Measurements from ENCODE around the gene ABCA8. TPM values are rescaled to one million over a fixed set of nuclear protein-coding genes. Genes with fewer than 3 reads are reported as not detected.

Gene ABCA8
- polyA plus RNA-seq, 4 donors: 1.2 to 3.8 (median 1.4) TPM

- DNase-seq (ENCODE audit: low read depth in 4 of 4, low spot score in 3 of 4): no peak
Observed at GRCh38 chr17:68870976-68871375, 84.2 kb downstream of the ABCA8 start.

GRCh38 chr17:68870161-68870826 is 84.9 kb downstream of the ABCA8 start:
- DNase-seq (ENCODE audit: low read depth in 4 of 4, low spot score in 3 of 4): no peak

- DNase-seq (ENCODE audit: low read depth in 4 of 4, low spot score in 3 of 4): no peak
Observed at GRCh38 chr17:68868708-68869107, 86.5 kb downstream of the ABCA8 start.

GRCh38 chr17:68867759-68868516 is 87.3 kb downstream of the ABCA8 start:
- no peak for DNase-seq (ENCODE audit: low read depth in 4 of 4, low spot score in 3 of 4)

- DNase-seq (ENCODE audit: low read depth in 4 of 4, low spot score in 3 of 4): no peak
Observed at GRCh38 chr17:68865584-68865983, 89.6 kb downstream of the ABCA8 start.

GRCh38 chr17:68863091-68863652 is 92.0 kb downstream of the ABCA8 start:
- DNase-seq (ENCODE audit: low read depth in 4 of 4, low spot score in 3 of 4): no peak

DNA sequence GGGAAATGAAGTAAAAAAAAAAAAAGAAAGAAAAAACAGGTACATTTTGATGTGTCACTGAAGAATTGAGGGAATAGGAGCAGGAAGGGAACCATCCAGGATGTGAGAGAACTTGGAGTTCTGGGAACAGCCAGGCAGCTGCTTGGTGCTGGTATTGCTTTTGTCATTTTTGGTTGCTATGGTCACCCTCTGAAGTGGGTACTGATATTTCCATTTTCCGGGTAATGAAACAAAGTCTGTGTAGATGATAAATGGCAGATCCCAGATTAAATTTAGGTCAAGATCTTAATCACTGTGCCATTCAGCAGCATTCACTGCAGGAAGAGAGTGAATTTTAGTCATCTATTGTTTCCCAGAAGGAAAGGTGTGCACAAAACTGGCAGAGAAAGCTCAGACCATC is 93.6 kb downstream of the ABCA8 start:
- no peak for DNase-seq (ENCODE audit: low read depth in 4 of 4, low spot score in 3 of 4)

- DNase-seq (ENCODE audit: low read depth in 4 of 4, low spot score in 3 of 4): no peak
Observed at GRCh38 chr17:68860941-68861340, 94.3 kb downstream of the ABCA8 start.

GRCh38 chr17:68854452-68854851 is 100.7 kb downstream of the ABCA8 start:
- no peak for DNase-seq (ENCODE audit: low read depth in 4 of 4, low spot score in 3 of 4)

DNA sequence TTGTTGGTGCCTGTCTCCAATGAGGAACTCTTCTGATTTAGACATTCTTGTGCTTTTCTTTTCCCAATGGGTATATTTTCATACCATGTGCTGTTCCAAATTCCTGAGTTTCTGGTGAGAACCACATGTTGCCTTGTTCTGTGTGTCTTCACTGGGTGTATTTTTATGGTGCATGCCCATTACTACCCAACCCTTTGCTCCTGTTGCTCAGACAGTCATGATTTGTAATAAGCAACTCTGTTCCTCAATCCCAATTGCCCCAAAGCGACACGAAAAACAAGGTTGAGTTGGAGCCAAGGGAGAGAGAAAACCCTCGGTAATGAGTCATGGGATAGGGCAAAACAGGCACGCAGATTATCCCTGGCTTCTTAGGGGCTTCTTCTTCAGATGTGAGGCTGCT is 101.8 kb downstream of the ABCA8 start:
- DNase-seq (ENCODE audit: low read depth in 4 of 4, low spot score in 3 of 4): no peak

DNA sequence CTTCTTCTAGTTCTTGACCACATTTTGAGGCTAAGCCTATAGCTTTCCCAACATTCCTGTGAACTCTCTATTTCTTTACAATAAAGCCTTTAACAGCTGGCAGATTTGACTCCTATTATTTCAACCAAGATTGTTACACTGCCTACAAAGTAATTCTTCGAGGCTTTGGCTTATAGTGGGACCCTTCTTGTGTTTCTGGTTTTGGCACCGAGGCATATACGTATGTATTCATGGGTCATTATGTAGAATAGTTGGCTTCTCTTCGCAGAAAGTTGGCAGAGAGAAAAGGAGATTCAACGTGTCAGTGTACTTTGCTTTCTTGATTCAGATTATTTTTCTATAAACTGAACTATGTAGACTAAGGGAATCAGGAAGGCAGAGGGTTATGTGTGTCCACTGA is 102.2 kb downstream of the ABCA8 start:
- no peak for DNase-seq (ENCODE audit: low read depth in 4 of 4, low spot score in 3 of 4)

GRCh38 chr17:68851890-68852289 is 103.3 kb downstream of the ABCA8 start:
- DNase-seq (ENCODE audit: low read depth in 4 of 4, low spot score in 3 of 4): no peak

DNA sequence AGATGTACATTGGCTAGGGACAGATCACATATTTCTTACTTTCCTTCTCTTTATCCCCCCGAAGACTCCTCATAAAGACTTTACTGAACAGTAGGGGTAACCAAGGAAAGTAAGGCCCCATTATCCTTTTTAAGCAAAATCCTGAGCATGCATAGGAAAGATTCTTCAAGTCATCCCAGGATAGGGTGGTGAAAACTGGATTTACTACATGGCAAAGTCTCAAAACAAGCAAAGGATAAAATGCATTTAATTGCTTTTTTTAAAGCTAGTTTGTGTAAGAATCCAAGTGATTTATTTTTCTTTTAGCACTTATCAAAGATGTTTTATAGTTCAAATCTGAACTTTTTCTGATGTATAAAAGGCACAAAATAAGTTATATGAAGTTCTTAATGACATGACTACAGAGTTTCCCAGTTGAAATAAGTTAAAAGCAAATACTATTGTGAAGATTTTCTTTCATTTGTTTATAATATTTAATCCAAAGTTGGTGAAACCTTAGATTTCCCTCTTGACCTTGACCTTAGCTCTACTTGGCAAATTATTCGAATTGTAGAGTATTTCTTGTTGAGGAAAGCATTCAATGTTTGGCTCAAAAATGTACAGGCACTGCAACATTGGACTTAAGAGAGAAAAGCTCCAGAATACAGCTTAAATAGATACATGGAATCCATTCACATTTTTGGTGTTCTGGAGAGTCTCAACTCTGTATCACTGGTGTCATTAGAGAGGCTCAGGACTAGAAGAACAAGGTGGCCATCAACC is 104.3 kb downstream of the ABCA8 start:
- DNase-seq (ENCODE audit: low read depth in 4 of 4, low spot score in 3 of 4): peak in 2 of 4 donors; percentile 24 to 29

- no peak for DNase-seq (ENCODE audit: low read depth in 4 of 4, low spot score in 3 of 4)
Observed at GRCh38 chr17:68849673-68850610, 105.2 kb downstream of the ABCA8 start.

GRCh38 chr17:68847711-68848110 is 107.5 kb downstream of the ABCA8 start:
- no peak for DNase-seq (ENCODE audit: low read depth in 4 of 4, low spot score in 3 of 4)

DNA sequence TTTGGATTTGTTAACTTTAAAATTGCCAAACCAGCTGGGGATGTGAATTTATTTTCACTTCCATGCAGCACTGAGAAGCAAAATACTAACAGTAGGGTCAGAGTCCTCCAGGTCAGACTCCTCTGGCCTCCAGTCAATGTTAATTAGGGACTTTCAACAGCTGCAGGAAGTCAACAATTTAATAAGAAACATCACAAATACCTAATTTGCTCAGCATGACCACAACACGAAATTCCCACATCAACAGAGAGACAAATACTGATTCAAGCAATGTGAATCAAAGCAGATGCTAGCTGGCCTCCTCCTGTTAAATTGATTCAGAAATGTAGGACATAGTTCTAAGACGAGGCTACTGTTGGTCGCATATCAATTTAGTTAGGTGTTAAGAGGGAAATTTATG is 111.7 kb downstream of the ABCA8 start:
- DNase-seq (ENCODE audit: low read depth in 4 of 4, low spot score in 3 of 4): no peak

- no peak for DNase-seq (ENCODE audit: low read depth in 4 of 4, low spot score in 3 of 4)
Observed at GRCh38 chr17:68840073-68840472, 115.1 kb downstream of the ABCA8 start.

- DNase-seq (ENCODE audit: low read depth in 4 of 4, low spot score in 3 of 4): no peak
Observed at GRCh38 chr17:68835071-68835470, 120.1 kb downstream of the ABCA8 start.

DNA sequence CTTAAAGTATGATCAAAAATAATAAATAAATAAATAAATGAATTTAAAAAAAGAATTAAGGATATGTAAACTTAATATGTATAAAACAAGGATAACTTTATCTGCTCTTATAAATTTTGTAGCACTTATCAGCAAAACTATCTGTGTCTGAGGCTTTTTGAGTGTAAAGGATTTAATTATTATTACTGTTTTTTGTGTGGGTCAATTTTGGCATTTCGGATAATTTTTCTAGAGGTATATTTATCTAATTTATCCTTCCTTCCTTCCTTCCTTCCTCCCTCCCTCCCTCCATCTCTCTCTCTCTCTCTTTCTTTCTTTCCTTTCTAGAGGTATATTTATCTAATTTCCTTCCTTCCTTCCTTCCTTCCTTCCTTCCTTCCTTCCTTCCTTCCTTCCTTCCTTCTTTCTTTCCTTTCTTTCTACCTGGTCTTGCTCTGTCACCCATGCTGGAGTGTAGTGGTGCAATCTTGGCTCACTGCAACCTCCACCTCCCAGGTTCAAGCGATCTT is 120.8 kb downstream of the ABCA8 start:
- DNase-seq (ENCODE audit: low read depth in 4 of 4, low spot score in 3 of 4): no peak
